Fibroblast of skin of right biceps (primary cell): ENCODE measurements around the gene HORMAD2.
"Not testable (repeated sequence)": the region's sequence is repeated elsewhere in the genome, so short reads cannot be mapped to it uniquely, and the experiment has no call there.

Source experiments
- DNase-seq: peaks from one replicate; pipeline ENCODE4 v3.0.0-alpha.2; 2013

The HORMAD2 gene

DNA sequence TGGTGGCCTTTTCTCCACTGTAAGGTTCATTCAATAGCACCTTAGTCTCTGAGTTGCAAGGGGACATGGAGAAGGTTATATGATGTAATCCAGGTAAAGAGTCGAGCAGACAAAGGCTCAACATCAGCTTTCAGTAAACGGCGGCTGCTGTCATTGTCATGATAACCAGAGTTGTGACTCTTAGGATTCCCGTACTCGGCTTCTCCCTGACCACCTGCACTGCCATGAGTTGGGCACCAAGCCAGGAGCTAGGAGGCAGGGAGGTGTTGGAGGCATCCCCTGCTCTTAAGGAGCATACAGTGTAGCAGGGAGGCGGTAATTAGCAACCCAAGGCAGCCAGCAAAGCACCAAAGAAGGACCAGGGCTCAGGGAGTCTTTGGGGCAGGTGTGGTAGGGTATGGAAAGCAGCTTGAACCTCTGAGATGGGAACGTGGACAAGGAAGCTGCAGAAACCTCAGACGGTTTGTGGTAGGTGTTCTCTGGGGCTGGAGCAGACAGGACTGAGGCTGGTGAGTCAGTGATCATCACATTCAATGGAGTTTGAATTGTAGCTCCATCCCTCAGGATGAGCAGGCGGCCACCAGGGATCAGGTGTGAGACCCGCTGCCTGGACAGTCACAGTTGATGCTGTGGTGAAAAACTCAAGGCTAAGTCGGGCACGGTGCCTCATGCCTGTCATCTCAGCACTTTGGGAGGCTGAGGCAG is 134.6 kb downstream of the HORMAD2 start:
- DNase-seq = no peak

DNA sequence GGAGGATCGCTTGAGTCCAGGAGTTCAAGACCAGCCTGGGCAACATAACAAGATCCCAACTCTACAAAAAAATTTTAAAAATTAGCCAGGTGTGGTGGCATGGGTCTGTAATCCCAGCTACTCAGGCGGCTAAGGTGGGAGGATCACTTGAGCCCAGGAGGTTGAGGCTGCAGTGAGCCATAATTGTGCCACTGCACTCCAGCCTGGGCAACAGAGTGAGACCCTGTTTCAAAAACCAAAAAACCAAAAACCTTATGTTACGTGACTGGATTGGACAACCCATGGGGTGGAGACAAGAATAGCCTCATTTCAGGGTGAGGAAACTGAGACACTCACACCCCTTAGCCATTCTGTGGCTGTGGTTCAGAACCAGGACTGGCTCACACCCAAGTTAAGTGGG is 136.0 kb downstream of the HORMAD2 start:
- DNase-seq = not testable (repeated sequence)

GRCh38 chr22:30216710-30217109 is 136.4 kb downstream of the HORMAD2 start:
- no peak for DNase-seq

DNA sequence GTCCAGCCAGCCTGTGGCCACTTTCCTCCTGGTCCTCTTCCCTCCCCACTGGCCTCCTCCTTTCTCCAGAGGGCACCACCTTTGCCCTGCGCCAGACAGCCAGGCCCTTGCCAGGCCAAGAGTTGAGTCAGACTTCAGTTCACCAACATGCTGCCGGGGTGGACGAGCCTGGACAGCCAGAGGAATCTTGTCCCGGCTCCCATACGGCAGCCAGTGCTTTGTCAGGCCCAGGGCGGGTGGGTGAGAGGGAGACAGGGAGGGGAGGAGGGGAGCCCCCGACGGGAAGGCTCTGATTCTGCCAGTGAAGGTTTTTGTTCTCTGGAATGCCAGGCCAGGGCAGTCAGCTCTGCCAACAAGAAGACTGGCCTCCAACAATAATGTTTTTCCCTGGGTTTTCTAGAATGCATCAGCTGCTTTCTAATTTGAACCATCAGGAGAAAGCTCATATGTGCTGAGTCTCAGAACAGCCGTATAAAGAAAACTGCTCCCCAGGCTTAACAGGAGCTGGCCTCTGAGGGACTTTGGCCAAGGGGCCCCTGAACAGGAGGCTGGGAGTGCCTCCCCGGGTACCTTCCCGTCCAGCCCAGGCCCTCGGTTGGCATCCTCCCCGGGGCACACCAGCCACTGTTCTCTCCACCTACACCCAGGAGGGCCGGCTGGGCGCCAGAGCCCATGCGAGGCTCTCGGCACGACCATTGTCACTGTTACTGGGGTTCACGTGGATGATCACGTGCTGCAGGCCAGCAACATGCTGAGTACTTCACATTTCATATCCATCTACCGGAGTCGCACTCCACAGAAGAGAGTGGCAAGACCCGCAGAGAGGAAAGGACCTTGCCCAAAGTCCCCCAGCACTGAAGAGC is 137.7 kb downstream of the HORMAD2 start:
- DNase-seq = no peak

- DNase-seq = no peak
Observed at GRCh38 chr22:30219049-30219654, 138.9 kb downstream of the HORMAD2 start.

GRCh38 chr22:30219668-30220278 is 139.5 kb downstream of the HORMAD2 start:
- DNase-seq = no peak

- DNase-seq = no peak
Observed at GRCh38 chr22:30220338-30221012, 140.2 kb downstream of the HORMAD2 start.

GRCh38 chr22:30221121-30221992 is 141.1 kb downstream of the HORMAD2 start:
- DNase-seq = no peak

GRCh38 chr22:30222321-30222720 is 142.1 kb downstream of the HORMAD2 start:
- DNase-seq = no peak

- DNase-seq = no peak
Observed at GRCh38 chr22:30223303-30223702, 143.0 kb downstream of the HORMAD2 start.

GRCh38 chr22:30224161-30224857 is 144.0 kb downstream of the HORMAD2 start:
- DNase-seq = peak; percentile 32

DNA sequence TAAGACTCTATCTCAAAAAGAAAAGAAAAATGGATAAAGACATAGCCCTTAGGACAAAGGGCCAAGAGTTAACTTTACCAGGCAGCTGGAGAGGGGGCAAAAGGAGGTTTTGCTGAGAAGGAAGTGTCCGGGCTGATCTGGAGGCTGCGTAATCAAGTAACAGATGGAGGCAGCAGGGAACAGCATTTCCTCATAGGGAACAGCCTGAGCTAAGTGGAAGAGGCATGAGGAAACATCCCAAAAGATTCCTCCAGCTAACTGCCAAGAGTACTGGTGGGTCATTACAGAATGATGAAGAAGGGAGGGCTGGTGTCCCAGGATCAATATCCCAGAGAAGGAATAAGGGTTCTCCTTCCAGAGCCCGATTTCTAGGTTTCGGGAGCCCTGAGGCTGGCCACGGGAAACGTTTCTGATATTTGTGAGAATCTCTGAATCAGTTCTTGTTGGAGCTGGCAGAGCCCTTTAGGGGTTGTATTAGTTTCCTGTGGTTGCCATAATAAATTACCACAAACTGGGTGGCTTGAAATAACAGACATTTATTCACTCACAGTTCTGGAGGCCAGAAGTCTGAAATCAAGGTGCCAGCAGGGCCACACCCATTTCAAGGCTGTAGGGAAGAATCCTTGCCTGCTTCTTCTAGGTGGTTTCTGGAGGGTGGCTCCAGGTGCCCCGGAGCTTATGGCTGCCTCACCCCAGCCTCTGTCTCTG is 145.1 kb downstream of the HORMAD2 start:
- DNase-seq = no peak

DNA sequence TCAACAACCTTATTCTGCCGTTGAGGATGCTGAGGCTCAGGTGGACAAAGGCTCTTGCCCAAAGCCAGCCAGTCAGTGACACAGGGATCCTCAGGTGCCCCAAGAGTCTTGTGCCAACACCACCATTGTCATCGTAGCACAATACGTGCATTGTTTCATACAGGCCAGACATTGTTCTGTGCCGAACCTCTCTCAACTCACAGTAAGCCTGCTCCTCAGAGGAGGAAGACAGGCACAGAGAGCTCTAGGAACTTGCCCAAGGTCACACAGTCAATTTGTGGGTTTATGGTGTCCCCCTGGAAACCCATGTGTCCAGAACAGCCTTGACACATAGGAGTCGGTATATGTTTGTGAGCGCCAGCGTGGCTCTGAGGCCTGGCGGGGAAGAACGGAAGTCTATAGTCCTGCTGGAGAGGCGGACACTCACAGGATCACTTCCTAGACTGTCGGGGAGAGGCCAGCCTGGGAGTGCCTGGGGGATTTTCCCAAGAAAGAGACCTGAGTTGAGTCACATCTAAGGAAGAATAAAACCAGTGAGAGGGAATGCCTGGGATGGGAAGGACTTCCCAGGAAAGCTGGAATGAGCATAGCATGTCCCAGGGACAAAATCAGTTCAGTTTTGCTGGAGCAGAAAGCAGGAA is 146.0 kb downstream of the HORMAD2 start:
- DNase-seq = peak; percentile 32
